ENCODE data around the gene SMG6. TPM values are rescaled to one million over a fixed set of nuclear protein-coding genes. Genes with fewer than 3 reads are reported as not detected.

The SMG6 gene
- total RNA-seq, 1 experiment from 2014 or later = 28.6 TPM

GRCh38 chr17:2289878-2290478, 13.6 kb downstream of the SMG6 start:
- Histone ChIP-seq H2BK120ac (ENCODE audit: low read depth, low read length, poor library complexity, severe bottlenecking) (no peak overlapping the region), H2BK20ac (ENCODE audit: low read depth, low read length, poor library complexity, severe bottlenecking) (no peak overlapping the region), H3K79me1 (ENCODE audit: insufficient read depth, low read depth, low read length, poor library complexity, severe bottlenecking) (no peaks in the 10 kb centered on the region), H2BK12ac (ENCODE audit: insufficient read length, low read depth, low read length) (no peak overlapping the region), H2BK15ac (ENCODE audit: low read depth, low read length) (no peak overlapping the region), H3K27me3 (ENCODE audit: insufficient read depth, low read length) (no peaks in the 10 kb centered on the region), H3K27ac (ENCODE audit: insufficient read length, low read depth, low read length) (no peak overlapping the region), H3K14ac (ENCODE audit: insufficient read depth, low read length) (no peak overlapping the region), H4K91ac (ENCODE audit: insufficient read length, low read depth, low read length) (no peak overlapping the region), H3K23ac (ENCODE audit: insufficient read length, low read depth, low read length) (no peak overlapping the region), H3K4me1 (ENCODE audit: insufficient read depth, low read length) (no peaks in the 10 kb centered on the region), H3K56ac (ENCODE audit: insufficient read length, low read depth, low read length) (no peak overlapping the region), H3K79me2 (ENCODE audit: insufficient read depth, low read length) (no peaks in the 10 kb centered on the region), H3K23me2 (ENCODE audit: insufficient read length, low read depth, low read length, poor library complexity, severe bottlenecking) (no peaks in the 10 kb centered on the region), H2AFZ (ENCODE audit: low read length) (no peak overlapping the region), H3K4me2 (ENCODE audit: insufficient read depth, insufficient read length, low read length) (no peak overlapping the region), H3T11ph (ENCODE audit: low read length) (no peak overlapping the region), H2AK5ac (ENCODE audit: insufficient read length, low read length) (no peak overlapping the region), H4K20me1 (ENCODE audit: control insufficient read depth, insufficient read depth, insufficient read length) (peaks cover 2% of the 10 kb centered on the region), H4K5ac (ENCODE audit: insufficient read length, low read depth, low read length) (no peak overlapping the region), H4K8ac (replicated peaks; ENCODE audit: insufficient read length, low read depth, low read length) (no peak overlapping the region), H3K18ac (ENCODE audit: insufficient read length, low read depth, low read length) (no peak overlapping the region), H2BK5ac (ENCODE audit: insufficient read length, low read length) (no peak overlapping the region), H3K4ac (ENCODE audit: low read depth, low read length) (no peak overlapping the region), H3K9ac (ENCODE audit: extremely low read depth, insufficient read length, low read length) (no peak overlapping the region), H3K9me3 (ENCODE audit: control insufficient read depth, low read depth, low read length) (no peaks in the 10 kb centered on the region)
- no CpG with 5 or more reads among the region's 5 CpGs for WGBS (ENCODE audit: extremely low coverage, insufficient read length, low lambda C conversion rate)
- H3K36me3 Mint-ChIP-seq (ENCODE audit: insufficient read depth in 1 of 3, low read depth in 3 of 3) = peaks cover 27 to 69% (median 54%) of the 10 kb centered on the region in 3 experiments; a peak in 6 of 7 replicates
- H3K4me1 Mint-ChIP-seq = no peaks in the 10 kb centered on the region; a peak in 2 of 4 replicates
- no peaks in the 10 kb centered on the region for H3K27me3 Mint-ChIP-seq (ENCODE audit: low read depth)
- TF ChIP-seq CTCF (conservative IDR thresholded peaks at IDR 0.05) = no peak
- H3K9me3 Mint-ChIP-seq = no peaks in the 10 kb centered on the region
- H3K4me3 Mint-ChIP-seq = no peak overlapping the region
- no peak for DNase-seq
- no peak overlapping the region for H3K27ac Mint-ChIP-seq
